Inferior parietal cortex (tissue), 1 donor: ENCODE results near the gene MTHFD1.

Experiments
- DNase-seq: peaks from one replicate; pipeline ENCODE4 v3.0.0-alpha.2; 2016; ENCODE audit errors: extremely low spot score

The MTHFD1 gene

DNA sequence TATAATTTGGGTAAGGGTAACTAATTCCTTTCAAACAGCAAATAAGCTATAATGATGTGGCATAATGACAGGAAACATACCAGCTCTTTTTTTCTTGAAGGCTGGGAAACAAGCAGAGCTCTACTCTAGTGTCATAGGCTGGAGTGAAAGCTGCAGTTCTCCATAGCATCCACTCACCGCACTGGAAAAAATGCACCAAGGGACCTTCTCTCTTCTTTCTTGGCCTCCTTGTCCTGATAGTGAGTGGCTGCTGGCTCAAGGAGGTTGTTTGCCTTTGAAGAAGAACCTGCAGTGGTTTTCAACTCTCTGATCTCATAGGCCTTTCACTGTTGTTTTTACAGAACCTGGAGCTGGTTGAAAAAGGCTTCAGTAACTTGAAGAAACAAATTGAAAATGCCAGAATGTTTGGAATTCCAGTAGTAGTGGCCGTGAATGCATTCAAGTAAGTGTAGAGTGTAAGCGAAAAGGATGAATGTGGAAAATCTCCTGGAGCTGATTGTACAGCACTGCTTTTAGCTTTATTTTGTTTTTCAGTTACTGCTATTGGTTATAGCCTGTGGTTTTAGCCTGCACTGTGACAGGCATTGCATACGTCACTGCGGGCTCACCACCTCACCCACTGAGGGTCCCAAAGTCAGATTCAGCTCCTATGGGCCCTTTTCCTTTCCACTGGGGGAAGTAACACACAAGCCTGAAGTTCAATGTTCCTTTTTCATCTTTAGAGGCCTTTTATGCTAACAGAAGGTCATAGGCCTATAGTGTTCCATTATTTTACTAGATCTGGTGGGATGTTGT is 59.9 kb downstream of the MTHFD1 start:
- no peak for DNase-seq

DNA sequence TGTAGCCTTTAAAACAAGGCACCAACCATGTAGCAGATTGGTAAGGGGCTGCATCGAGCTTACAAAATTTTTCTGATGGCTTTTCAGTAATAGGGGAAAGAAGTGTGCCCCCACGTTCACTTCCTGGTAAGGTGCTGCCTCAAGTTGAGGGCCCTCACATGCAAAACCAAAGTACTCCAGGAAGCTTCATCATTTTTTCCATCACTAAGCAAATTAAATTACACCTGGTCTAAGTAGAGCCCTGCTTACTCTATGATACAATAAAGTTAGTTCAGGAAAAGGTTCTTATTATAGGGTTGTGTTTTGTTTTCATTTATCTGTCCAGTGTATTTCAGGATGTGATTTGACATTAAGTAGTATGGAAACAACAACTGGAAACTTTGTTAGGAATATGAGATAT is 62.1 kb downstream of the MTHFD1 start:
- DNase-seq: no peak

DNA sequence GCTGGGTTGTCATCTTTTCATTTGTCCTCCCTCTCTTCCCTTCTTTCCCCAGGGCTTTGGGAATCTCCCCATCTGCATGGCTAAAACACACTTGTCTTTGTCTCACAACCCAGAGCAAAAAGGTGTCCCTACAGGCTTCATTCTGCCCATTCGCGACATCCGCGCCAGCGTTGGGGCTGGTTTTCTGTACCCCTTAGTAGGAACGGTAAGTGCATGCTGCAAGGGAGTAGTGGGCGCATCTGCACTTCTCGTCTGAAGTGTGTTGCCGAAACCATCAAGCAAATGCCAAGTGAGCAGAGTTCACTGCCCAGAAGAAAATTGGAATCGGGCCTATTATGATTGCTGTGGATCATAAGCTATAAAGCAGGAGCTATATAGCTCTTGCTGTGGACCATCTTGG is 66.5 kb downstream of the MTHFD1 start:
- DNase-seq: no peak

DNA sequence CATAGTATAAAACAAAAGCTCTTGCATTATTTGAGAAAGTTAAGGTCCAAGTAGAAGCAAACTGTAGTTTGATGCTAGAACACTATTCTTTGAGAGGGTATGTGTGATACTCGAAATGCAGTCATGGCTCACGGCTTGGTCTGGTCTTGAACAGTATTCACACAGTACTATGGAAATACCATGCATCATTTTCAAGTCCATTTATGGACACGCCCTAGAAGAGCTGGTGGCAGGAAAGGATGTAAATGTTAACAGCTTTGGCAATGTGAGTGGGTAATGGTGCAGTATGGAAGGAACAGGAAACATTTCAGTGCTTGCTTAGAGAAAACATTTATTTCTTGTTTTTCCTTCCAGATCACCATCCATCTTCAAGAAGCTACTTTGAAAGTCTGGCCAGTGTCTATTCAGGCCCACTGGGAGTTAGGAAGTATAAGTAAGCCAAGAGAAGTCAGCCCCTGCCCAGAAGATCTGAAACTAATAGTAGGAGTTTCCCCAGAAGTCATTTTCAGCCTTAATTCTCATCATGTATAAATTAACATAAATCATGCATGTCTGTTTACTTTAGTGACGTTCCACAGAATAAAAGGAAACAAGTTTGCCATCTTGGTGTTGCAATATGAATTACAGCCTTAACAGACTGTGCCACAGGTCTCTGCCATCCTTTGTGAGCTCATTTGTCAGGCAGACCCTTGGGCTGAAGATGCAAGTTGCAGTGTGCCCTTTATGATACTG is 71.4 kb downstream of the MTHFD1 start:
- no peak for DNase-seq

DNA sequence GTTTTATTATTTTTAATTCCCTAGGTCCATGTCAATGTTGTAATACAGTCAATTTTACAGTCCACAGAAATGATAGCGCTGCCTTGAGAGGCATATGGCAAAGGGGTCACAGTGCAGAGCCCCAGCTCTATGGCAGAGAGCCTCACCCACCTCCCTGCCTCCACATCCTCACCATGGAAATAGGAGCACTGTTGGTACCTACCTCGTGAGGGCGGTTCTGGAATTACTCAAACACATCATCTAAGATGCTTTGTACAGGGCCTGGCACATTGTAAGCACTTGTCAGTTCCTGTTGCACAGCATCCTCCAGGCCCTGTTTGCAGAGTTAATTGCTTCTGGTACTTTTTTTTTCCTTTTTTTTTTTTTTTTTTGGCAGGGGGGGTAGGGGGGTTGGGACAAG is 73.1 kb downstream of the MTHFD1 start:
- DNase-seq: no peak

DNA sequence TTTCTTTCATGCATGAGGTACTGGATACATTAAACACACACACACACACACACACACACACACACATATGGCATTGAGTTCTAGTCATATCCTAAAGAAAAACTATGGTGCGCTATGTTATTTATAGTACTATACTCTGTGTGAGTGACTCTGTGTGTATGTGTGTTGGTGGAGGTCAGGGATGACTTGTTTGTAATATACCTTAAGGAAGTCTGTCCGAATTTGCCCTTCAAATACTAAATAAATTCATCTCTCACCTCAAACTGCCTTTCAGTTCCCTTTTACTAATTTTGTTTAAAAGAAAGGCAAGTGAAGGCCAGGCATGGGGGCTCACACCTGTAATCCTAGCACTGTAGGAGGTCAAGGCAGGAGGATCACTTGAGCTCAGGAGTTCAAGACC is 75.0 kb downstream of the MTHFD1 start:
- DNase-seq: no peak

DNA sequence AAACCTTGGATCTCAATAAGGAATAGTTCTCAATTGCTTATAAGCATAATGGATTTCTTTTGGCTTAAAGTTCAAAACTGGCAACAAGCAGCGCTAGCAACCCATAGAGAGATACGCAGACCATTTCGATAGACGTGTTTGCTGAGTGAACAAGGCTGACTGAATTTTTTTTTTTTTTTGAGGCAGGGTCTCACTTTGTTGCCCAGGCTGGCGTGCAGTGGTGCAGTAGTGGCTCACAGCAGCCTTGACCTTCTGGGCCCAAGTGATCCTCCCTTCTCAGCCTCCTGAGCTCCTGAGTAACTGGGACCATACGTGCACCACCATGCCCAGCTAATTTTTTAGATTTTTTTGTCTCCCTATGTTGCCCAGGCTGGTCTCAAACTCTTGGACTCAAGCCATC is 75.7 kb downstream of the MTHFD1 start:
- DNase-seq: no peak

DNA sequence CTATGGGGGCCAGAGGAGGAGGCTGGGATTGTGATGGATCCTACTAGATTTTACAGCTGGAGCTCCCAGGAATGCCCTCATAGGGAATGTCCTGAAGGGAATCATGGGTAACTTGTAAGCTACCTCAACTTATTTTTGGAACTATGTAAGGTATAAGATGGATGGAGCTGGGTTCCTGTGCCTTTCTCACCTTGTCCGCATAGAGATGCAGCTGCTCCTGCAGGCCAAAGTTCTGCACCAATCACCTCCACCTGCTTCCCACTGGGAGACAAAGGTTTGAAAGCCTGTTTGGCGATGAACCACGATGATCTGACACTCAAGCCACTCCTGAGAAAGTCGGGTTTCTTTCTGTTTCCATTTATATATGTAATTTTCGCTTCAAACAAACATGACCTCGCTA is 76.5 kb downstream of the MTHFD1 start:
- DNase-seq: no peak

DNA sequence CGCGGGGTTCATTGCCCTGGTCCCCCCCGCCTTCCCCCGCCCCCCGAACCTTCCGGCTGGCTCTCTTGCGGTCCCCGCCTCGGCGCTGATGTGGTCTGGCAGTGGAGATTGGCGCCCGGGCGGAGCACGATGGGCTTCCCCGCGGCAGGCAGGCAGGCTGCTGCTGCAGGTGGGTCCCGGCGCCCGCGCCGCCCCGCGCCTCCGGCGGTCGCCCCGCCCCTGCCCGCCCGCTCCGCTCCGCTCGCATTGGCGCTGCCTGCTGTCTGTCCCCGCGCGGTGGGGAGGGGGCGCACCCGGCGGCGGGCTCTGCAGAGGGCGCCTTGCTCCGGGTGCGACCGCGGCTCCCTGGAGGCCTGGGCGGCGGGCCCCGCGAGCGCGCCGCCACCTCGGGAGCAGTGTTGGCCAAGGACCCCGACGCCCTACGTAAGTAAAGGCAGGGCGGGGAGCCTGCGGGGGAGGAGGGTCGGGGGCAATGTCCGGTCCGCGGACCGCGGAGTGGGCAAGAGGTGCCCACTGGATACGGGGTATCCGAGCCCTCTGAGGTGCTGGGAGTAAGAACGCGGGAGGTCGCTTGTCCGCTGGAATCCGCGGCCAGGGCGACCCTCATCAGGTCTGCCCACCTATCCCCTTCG is 77.2 kb downstream of the MTHFD1 start, which contains the start of gene AKAP5:
Gene AKAP5, plus strand, starts transcription at position 309 of the 632 bp plus-strand sequence. CDS start 2,896 bp downstream, outside the sequence.
- no peak for DNase-seq

DNA sequence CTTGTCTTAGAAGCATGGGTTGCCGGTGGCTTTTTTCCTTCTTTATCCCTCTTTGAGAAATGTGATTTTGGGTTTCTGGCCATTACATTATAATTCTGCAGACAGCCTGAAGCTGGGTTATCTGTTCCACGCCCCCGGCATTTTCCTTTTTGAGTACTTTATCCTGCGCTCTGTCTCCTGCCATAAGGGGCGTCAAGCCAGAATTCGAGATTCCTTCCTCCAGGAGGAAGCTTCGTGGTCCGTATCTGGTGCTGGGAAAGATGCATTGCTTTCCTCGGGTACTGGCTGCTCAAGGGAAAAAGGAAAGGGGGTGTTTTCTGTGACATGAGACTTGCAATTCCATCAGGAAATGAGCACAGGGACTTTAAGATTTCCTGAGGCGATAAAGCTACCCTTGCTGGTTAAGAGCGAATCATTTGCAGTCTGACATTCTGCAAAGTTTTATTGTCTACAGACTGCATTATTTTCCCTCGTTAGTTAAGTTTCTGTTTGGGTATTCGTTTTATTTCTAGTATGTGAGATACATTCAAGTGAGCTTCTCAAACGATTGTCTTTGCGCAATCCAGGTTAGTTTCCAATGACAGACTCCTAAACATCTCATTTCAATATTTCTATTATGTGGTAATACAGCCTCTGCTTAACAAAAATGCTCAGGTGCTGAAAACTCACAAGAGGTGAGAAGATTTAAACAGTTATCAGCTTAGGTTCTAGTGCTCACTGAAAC is 77.8 kb downstream of the MTHFD1 start:
- DNase-seq: peak; percentile 66

DNA sequence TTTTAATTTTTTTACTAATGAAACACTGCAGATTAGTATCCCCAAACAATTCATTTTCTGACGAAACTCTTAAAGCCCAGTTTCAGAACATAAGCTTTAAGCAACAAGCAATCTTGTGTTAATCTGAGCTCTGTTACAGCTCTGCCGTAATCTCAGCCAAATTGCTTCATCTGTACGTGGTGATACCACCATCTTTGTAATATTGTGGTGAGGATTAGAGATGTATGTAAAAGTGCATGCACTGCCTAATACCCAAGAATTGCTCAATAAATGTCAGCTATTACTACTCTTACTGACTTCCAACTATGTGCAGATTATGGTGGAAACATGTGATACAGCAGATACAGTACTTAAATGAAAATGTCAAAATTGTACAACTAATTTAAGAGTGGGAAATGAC is 78.9 kb downstream of the MTHFD1 start:
- no peak for DNase-seq

DNA sequence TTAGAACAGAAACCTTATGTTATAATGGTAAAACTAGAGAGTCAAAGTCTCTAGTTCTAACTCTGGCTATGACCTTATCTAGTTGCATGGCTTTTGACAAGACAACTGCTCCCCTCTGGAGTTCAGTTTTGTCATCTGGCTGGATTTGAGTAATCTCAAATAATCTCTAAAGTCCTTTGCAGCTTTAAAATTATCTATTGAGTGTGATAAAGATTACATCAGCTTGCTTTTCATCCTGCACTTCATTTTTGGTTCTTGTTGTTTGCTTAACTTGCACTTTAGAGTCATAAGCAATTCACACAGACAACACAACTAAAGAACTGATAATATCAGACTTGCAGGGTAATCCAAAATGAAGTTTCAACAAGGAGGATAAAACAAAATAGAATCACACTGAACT is 79.4 kb downstream of the MTHFD1 start:
- no peak for DNase-seq

DNA sequence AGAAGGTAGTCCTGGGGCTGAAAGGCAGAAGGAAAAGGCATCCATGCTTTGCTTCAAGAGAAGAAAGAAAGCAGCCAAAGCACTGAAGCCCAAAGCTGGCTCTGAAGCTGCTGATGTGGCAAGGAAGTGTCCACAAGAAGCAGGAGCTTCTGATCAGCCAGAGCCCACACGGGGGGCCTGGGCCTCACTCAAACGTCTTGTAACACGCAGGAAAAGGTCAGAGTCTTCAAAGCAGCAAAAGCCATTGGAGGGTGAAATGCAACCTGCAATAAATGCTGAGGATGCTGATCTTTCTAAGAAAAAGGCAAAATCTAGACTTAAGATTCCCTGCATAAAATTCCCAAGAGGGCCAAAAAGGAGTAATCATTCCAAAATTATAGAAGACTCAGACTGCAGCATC is 80.3 kb downstream of the MTHFD1 start:
- no peak for DNase-seq

DNA sequence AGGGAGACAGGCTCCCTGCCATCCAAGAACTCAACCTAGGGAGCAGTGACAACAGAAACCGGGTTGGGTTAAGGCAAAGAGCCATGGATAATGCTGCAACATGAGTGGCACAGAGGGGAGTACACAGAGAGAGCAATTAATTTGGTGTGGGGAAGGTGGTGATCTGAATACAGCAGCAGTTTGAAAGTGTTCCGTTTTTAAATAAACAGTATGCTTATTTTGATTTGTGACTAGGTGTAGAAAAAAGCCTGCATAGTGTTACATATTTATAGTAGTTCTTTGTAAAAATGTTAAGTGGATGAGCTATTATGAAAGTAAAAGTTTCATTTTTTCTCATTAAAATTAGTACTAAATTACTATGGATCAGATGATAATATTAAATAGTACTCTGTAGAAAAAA is 85.9 kb downstream of the MTHFD1 start:
- no peak for DNase-seq

DNA sequence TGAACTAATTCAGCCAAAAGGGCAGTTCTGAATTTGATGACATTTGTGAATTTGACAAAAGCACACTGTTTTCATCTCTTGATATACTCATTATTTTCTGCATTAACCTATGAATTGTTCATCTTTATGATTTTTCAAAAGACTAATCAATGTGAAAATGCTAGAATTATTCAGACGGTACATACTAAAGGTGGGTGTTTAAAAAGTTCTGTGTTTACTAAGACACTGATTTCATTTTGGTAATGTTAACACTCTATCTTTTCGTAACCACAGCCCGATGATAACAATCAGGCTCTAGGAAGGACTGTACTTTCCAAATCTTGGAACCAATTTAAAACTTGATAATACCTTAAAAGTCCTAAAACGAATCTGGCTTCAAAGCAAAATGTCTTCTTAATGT is 86.5 kb downstream of the MTHFD1 start:
- no peak for DNase-seq

DNA sequence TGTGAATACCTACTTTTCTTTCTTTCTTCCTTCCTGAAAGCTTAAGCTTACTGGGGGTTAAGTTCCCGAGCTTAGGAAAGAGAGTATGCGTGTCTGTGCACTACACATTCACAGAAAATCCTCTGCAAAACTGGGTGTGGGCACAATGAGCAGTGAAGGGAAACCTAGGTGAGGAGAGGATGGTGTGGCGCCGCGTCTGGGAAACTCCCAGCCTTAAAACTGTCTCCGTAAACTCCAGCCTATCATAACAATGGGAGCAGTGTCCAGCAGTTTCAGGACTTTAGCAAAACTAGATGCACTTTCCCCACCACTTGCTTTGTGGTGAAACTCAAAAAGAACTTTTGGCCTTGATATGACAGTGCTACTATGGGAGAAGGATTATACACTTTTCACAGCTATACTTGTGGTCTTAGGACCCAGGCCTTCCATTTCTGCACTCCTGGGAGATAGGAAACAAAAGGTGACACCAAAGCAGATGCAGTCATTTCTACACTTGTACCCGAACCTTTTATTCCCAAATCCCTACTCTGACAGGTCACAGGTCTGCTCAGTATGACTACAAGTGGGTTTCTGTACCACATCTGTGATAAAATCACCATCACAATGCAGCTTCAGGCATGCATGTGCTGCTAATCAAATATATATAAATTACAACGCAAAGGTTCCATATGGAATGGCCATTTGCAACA is 87.6 kb downstream of the MTHFD1 start:
- no peak for DNase-seq

DNA sequence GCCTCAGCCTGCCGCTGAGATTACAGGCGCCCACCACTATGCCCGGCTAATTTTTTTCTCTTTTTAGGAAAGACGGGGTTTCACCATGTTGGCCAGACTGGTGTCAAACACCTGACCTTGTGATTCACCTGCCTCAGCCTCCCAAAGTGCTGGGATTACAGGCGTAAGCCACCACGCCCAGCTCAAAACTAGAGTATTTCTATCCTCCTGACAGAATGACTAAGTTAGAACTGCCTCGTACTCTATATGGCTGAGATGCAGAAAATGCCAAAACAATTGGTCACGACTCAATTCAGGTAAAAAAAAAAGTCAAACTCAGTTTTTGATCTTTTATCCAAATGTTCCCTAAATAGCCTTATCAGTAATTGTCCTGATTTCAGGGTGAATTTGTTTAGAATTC is 88.3 kb downstream of the MTHFD1 start:
- DNase-seq: no peak

DNA sequence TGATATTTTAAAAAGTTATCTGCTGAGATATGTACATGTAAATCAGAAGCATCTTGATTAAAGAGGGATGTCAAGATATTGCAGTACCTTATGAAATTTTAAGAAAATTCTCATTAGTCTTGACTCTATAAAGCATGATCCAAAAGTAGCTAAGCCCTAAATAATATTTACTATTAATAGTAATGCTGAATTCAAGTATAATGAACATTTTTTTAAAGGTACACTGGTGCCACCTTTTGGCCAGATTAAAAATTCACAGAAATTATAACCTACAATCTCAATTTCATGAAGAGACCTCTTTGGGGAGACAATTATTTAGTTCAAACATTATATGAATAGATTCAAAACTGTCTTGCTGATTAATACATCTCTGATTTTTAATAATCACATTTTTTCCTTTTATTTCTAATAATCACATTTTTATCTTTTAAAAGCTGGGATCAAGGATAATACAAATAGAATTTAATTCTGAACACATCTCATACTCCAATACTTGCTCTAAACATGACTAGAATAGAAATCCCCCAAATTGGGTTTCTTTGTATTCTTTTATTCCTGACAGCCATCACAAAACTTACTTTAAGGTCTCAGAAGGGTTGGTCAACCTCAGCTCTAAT is 90.6 kb downstream of the MTHFD1 start:
- no peak for DNase-seq

DNA sequence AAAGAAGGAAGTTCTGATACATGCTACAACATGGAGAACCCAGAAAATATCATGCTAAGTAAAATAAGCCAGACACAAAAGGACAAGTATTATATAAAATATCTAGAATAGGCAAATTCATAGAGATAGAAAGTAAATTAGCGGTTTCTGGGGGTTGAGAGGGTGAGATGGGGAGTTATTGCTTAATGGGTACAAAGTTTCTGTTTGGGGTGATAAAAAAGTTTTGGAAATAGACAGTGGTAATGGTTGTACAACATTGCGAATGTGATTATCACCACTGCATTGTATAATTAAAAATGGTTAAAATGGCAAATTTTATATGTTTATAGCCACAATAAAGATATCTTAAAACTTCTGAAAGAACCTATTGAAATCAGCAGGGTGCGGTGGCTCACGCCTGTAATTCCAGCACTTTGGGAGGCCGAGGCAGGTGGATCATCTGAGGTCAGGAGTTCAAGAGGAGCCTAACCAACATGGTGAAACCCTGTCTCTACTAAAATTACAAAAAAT is 100.5 kb downstream of the MTHFD1 start:
- DNase-seq: no peak

DNA sequence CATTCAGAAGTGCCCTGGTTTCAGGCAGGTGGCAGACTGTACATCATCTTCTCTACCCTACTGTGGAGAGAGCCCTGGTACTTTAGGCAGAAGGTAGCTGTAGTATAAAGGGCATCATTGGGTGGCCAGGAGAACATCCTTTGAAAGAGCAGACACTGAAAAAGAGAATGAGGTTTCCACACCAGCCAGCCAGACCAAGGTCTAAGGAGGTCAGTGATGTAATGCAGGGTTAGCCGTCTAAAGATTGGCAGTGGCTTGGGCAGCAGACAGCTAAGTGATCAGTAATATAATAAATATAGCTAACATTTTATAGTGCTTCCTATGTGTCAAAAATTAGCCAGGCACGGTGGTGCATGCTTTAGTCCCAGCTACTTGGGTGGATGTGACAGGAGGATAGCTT is 103.5 kb downstream of the MTHFD1 start:
- DNase-seq: no peak

DNA sequence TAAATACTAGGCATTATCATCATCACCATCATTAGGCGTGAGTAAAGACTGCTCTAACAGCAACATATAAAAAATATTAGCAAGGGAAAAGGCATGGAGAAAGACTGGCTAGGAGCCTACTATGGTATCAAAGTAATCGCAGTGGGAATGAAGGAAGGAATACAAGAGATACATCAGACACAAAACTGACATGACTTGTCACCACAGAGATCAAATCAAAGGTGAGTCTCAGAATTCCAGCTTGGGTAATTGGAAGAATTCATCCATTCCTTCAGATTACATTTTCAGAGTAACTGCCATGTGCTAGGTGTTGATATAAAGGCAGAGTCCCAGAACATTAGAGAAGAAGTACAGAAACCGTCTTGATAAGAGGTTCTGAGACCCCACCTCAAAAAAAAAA is 105.3 kb downstream of the MTHFD1 start:
- no peak for DNase-seq
